Neural progenitor cell (in vitro differentiated cells): Measurements from ENCODE around the gene AUTS2. TPM values are rescaled to one million over a fixed set of nuclear protein-coding genes. Genes with fewer than 3 reads are reported as not detected.

Experiments used
- DNase-seq: peaks from one replicate; pipeline ENCODE4 v3.0.0-alpha.2; 2016; ENCODE audit warnings: low spot score
- H2AFZ ChIP-seq: fragments of 200-600 bp; sonication (generic); replicated peaks from 2 replicates; pipeline ENCODE4 v1.6.1; 2016; ENCODE audit warnings: antibody characterized with exemption
- H3F3A ChIP-seq: fragments of 200-600 bp; sonication (generic); 2 replicates; pipeline ENCODE4 v1.6.1; 2016; ENCODE audit warnings: antibody characterized with exemption, low read depth
- H3K27ac ChIP-seq: fragments of 200-600 bp; sonication (generic); 2 replicates; pipeline ENCODE4 v1.5.1; 2016; ENCODE audit warnings: mild to moderate bottlenecking
- H3K27me3 ChIP-seq: fragments of 200-600 bp; sonication (generic); 2 replicates; pipeline ENCODE4 v1.6.1; 2016; ENCODE audit warnings: mild to moderate bottlenecking, moderate library complexity
- H3K36me3 ChIP-seq: fragments of 200-600 bp; sonication (generic); 2 replicates; pipeline ENCODE4 v1.5.1; 2016
- H3K4me1 ChIP-seq: fragments of 200-600 bp; sonication (generic); 2 replicates; pipeline ENCODE4 v1.6.1; 2016; ENCODE audit warnings: mixed run types
- H3K4me2 ChIP-seq: fragments of 200-600 bp; sonication (generic); 2 replicates; pipeline ENCODE4 v1.6.1; 2016
- H3K4me3 ChIP-seq: fragments of 200-600 bp; sonication (generic); 2 replicates; pipeline ENCODE4 v1.5.1; 2016
- H3K79me2 ChIP-seq: fragments of 200-600 bp; sonication (generic); 2 replicates; pipeline ENCODE4 v1.6.1; 2016; ENCODE audit warnings: low read depth
- H3K9ac ChIP-seq: fragments of 200-600 bp; sonication (generic); 2 replicates; pipeline ENCODE4 v1.6.1; 2016
- H3K9me3 ChIP-seq: fragments of 200-600 bp; sonication (generic); 2 replicates; pipeline ENCODE4 v1.5.1; 2016; ENCODE audit warnings: low read depth
- H4K20me1 ChIP-seq: fragments of 200-600 bp; sonication (generic); 2 replicates; pipeline ENCODE4 v1.6.1; 2016; ENCODE audit warnings: low read depth
- H3K27ac Mint-ChIP-seq: 3 replicates; pipeline ENCODE4 v1.8.0; 2021; ENCODE audit warnings: mixed read lengths
- H3K27me3 Mint-ChIP-seq: 2 replicates; pipeline ENCODE4 v1.8.0; 2022; ENCODE audit warnings: low read depth, mild to moderate bottlenecking, inconsistent platforms, moderate library complexity, mixed read lengths; ENCODE audit not compliant: insufficient read depth
- H3K36me3 Mint-ChIP-seq: 3 replicates; pipeline ENCODE4 v1.8.0; 2021; ENCODE audit warnings: mixed read lengths
- H3K4me1 Mint-ChIP-seq: 3 replicates; pipeline ENCODE4 v1.8.0; 2021; ENCODE audit warnings: mixed read lengths
- H3K4me3 Mint-ChIP-seq: 3 replicates; pipeline ENCODE4 v1.8.0; 2021; ENCODE audit warnings: mild to moderate bottlenecking, moderate library complexity, mixed read lengths
- H3K9me3 Mint-ChIP-seq: 3 replicates; pipeline ENCODE4 v1.8.0; 2020; ENCODE audit warnings: mixed read lengths
- CTCF ChIP-seq: fragments of 200-600 bp; sonication (generic); IDR thresholded peaks from 2 replicates; pipeline ENCODE4 v1.5.1; 2017; ENCODE audit warnings: antibody characterized with exemption, mild to moderate bottlenecking
- EZH2 ChIP-seq: fragments of 200-600 bp; sonication (generic); IDR thresholded peaks from 2 replicates; pipeline ENCODE4 v1.6.1; 2017; ENCODE audit warnings: antibody characterized with exemption, mild to moderate bottlenecking, moderate library complexity
- EZH2phosphoT487 ChIP-seq: fragments of 200-600 bp; sonication (generic); IDR thresholded peaks from 2 replicates; pipeline ENCODE4 v1.6.1; 2017; ENCODE audit warnings: antibody characterized with exemption
- total RNA-seq: library from RNA; depleted of rRNA; stranded (reverse); fragments of >200 nt; gene quantifications from 2 replicates; pipeline ENCODE4 v1.2.3, GENCODE V29; 2015; ENCODE audit warnings: low replicate concordance

AUTS2 gene
- total RNA-seq, 1 donor from 2014 or later, result 50.0 TPM

DNA sequence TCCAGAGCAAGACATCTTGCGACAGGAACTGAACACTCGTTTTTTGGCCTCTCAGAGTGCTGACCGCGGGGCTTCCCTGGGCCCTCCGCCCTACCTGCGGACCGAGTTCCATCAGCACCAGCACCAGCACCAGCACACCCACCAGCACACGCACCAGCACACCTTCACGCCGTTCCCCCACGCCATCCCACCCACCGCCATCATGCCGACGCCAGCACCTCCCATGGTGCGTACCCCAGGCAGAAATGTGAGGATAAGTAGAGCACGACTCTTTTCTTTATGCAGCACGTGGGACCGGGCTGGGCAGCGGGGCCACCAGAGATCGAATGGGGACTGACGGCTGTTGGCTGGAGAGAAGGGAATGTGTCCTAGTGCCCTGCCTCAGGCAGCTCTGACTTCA is 1167.8 kb downstream of the AUTS2 start:
- H3K27ac Mint-ChIP-seq, result peak overlapping the region; percentile 50
- Histone ChIP-seq H3K4me1 (peaks cover 29% of the 10 kb centered on the region), H3K79me2 (peaks cover 100% of the 10 kb centered on the region), H3K27me3 (no peaks in the 10 kb centered on the region), H3K9me3 (no peaks in the 10 kb centered on the region), H3K4me2 (no peak overlapping the region), H3K27ac (no peak overlapping the region), H3K36me3 (peaks cover 20% of the 10 kb centered on the region), H2AFZ (no peak overlapping the region), H4K20me1 (peaks cover 88% of the 10 kb centered on the region), H3F3A (peaks cover 69% of the 10 kb centered on the region), H3K4me3 (no peak overlapping the region), H3K9ac (no peak overlapping the region)
- H3K36me3 Mint-ChIP-seq, result peaks cover 44% of the 10 kb centered on the region
- no peak overlapping the region for H3K4me3 Mint-ChIP-seq
- peaks cover 3% of the 10 kb centered on the region for H3K4me1 Mint-ChIP-seq
- no peaks in the 10 kb centered on the region for H3K9me3 Mint-ChIP-seq
- TF ChIP-seq EZH2phosphoT487 (no peak), EZH2 (no peak)
- peaks cover under 1% of the 10 kb centered on the region for H3K27me3 Mint-ChIP-seq
- DNase-seq, result no peak

GRCh38 chr7:70766694-70767093 is 1168.4 kb downstream of the AUTS2 start:
- Histone ChIP-seq H3F3A (peaks cover 63% of the 10 kb centered on the region), H4K20me1 (peaks cover 88% of the 10 kb centered on the region), H3K9ac (no peak overlapping the region), H2AFZ (no peak overlapping the region), H3K4me2 (no peak overlapping the region), H3K4me3 (no peak overlapping the region), H3K9me3 (no peaks in the 10 kb centered on the region), H3K27ac (no peak overlapping the region), H3K79me2 (peaks cover 100% of the 10 kb centered on the region), H3K36me3 (peaks cover 23% of the 10 kb centered on the region), H3K27me3 (no peaks in the 10 kb centered on the region), H3K4me1 (peaks cover 30% of the 10 kb centered on the region)
- Mint-ChIP-seq H3K4me1 (no peaks in the 10 kb centered on the region), H3K27me3 (peaks cover 3% of the 10 kb centered on the region), H3K9me3 (no peaks in the 10 kb centered on the region), H3K4me3 (no peak overlapping the region), H3K27ac (no peak overlapping the region), H3K36me3 (peaks cover 49% of the 10 kb centered on the region)
- TF ChIP-seq EZH2phosphoT487, result no peak
- TF ChIP-seq CTCF, result no peak
- no peak for TF ChIP-seq EZH2
- DNase-seq, result no peak

- peaks cover 3% of the 10 kb centered on the region for H3K27me3 Mint-ChIP-seq
- Histone ChIP-seq H3F3A (peaks cover 56% of the 10 kb centered on the region), H3K27ac (peak overlapping the region; percentile 1), H3K9ac (no peak overlapping the region), H3K36me3 (peaks cover 39% of the 10 kb centered on the region), H3K4me1 (peaks cover 29% of the 10 kb centered on the region), H3K4me3 (no peak overlapping the region), H3K4me2 (no peak overlapping the region), H3K27me3 (no peaks in the 10 kb centered on the region), H3K9me3 (no peaks in the 10 kb centered on the region), H3K79me2 (peaks cover 99% of the 10 kb centered on the region), H2AFZ (no peak overlapping the region), H4K20me1 (peaks cover 87% of the 10 kb centered on the region)
- H3K4me3 Mint-ChIP-seq, result no peak overlapping the region
- no peaks in the 10 kb centered on the region for H3K9me3 Mint-ChIP-seq
- no peak overlapping the region for H3K27ac Mint-ChIP-seq
- DNase-seq, result no peak
- no peak for TF ChIP-seq CTCF
- TF ChIP-seq EZH2, result no peak
- no peak for TF ChIP-seq EZH2phosphoT487
- H3K36me3 Mint-ChIP-seq, result peaks cover 58% of the 10 kb centered on the region
- H3K4me1 Mint-ChIP-seq, result no peaks in the 10 kb centered on the region
These were observed 1171.9 kb downstream of the AUTS2 start for GRCh38 chr7:70770154-70770553.

GRCh38 chr7:70771451-70771850 is 1173.2 kb downstream of the AUTS2 start:
- no peak for TF ChIP-seq EZH2phosphoT487
- no peak for TF ChIP-seq CTCF
- TF ChIP-seq EZH2, result no peak
- no peak overlapping the region for H3K4me2 ChIP-seq
- Mint-ChIP-seq H3K36me3 (peaks cover 61% of the 10 kb centered on the region), H3K4me3 (no peak overlapping the region), H3K27ac (no peak overlapping the region), H3K27me3 (peaks cover 3% of the 10 kb centered on the region), H3K9me3 (no peaks in the 10 kb centered on the region), H3K4me1 (no peaks in the 10 kb centered on the region)
- peaks cover 29% of the 10 kb centered on the region for H3K4me1 ChIP-seq
- H3K36me3 ChIP-seq, result peaks cover 50% of the 10 kb centered on the region
- H3K9me3 ChIP-seq, result no peaks in the 10 kb centered on the region
- H3K79me2 ChIP-seq, result peaks cover 99% of the 10 kb centered on the region
- no peak overlapping the region for H3K4me3 ChIP-seq
- no peak overlapping the region for H3K27ac ChIP-seq
- H3K27me3 ChIP-seq, result no peaks in the 10 kb centered on the region
- H4K20me1 ChIP-seq, result peaks cover 87% of the 10 kb centered on the region
- peaks cover 52% of the 10 kb centered on the region for H3F3A ChIP-seq
- H3K9ac ChIP-seq, result no peak overlapping the region
- no peak overlapping the region for H2AFZ ChIP-seq
- no peak for DNase-seq
